Measurements from ENCODE around the gene SLC9A9. TPM values are rescaled to one million over a fixed set of nuclear protein-coding genes. Genes with fewer than 3 reads are reported as not detected.
A peak's percentile ranks its signal among the peaks of the same experiment; 100 is the strongest.

SLC9A9 gene
- total RNA-seq, 1 donor from 2014 or later, result 3.0 TPM

- no peaks in the 10 kb centered on the region for H3K36me3 ChIP-seq (ENCODE audit: control insufficient read depth, insufficient read depth, low read length)
- H3K4me3 ChIP-seq (ENCODE audit: low read depth, low read length), result no peak overlapping the region
- TF ChIP-seq CTCF (IDR thresholded peaks at IDR 0.05; ENCODE audit: insufficient read depth, low read length, poor library complexity, severe bottlenecking), result no peak
- H3K27me3 ChIP-seq (ENCODE audit: control insufficient read depth, insufficient read depth, low read length), result no peaks in the 10 kb centered on the region
- no peak for DNase-seq (ENCODE audit: low read depth)
Observed at GRCh38 chr3:143784446-143784845, 63.8 kb downstream of the SLC9A9 start.

GRCh38 chr3:143783851-143784370 is 64.4 kb downstream of the SLC9A9 start:
- DNase-seq (ENCODE audit: low read depth), result no peak
- Histone ChIP-seq H3K27me3 (ENCODE audit: control insufficient read depth, insufficient read depth, low read length) (no peaks in the 10 kb centered on the region), H3K4me3 (ENCODE audit: low read depth, low read length) (no peak overlapping the region), H3K36me3 (ENCODE audit: control insufficient read depth, insufficient read depth, low read length) (no peaks in the 10 kb centered on the region)
- TF ChIP-seq CTCF (IDR thresholded peaks at IDR 0.05; ENCODE audit: insufficient read depth, low read length, poor library complexity, severe bottlenecking), result no peak

DNA sequence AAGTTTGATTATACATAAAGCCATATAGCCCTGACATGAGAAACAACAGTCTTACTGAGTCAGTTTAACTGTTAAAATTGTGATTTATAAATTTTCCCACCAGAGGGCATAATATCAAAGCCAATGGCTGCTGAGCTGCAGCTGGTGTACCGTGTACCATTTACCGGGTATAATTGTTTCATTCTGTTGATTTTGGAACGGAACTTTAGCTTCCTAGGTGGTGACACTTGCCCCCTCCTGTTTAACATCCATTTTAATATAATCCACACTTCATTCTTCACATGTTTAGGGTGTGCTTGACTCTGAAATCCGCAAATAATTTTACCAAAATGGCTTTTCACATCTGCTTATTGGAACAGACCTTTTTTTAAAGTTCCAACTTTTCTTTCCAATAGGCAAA is 72.8 kb downstream of the SLC9A9 start:
- Histone ChIP-seq H3K27me3 (ENCODE audit: control insufficient read depth, insufficient read depth, low read length) (no peaks in the 10 kb centered on the region), H3K4me3 (ENCODE audit: low read depth, low read length) (no peak overlapping the region), H3K36me3 (ENCODE audit: control insufficient read depth, insufficient read depth, low read length) (no peaks in the 10 kb centered on the region)
- peak; percentile 48 for TF ChIP-seq CTCF (IDR thresholded peaks at IDR 0.05; ENCODE audit: insufficient read depth, low read length, poor library complexity, severe bottlenecking)
- peak; percentile 4 for DNase-seq (ENCODE audit: low read depth)

DNA sequence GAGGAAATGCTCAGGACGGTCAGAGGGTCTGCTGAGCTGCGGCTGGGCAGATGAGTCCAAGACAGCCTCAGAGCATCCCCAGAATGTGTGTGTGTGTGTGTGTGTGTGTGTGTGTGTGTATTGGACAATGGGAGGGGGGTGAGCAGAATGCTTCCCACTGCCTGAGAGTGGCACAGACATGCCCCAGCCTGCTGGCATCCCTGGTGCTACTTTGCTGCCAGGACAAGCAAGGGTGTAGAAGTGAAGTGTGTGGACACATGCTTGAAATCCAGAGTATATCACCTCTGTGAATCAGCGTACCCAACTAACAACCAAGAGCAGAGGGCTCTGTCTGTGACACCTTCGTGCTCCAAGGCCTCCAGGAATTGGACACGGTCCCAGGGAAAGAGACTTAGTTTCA is 76.3 kb downstream of the SLC9A9 start:
- no peaks in the 10 kb centered on the region for H3K36me3 ChIP-seq (ENCODE audit: control insufficient read depth, insufficient read depth, low read length)
- DNase-seq (ENCODE audit: low read depth), result no peak
- TF ChIP-seq CTCF (IDR thresholded peaks at IDR 0.05; ENCODE audit: insufficient read depth, low read length, poor library complexity, severe bottlenecking), result no peak
- H3K27me3 ChIP-seq (ENCODE audit: control insufficient read depth, insufficient read depth, low read length), result no peaks in the 10 kb centered on the region
- H3K4me3 ChIP-seq (ENCODE audit: low read depth, low read length), result no peak overlapping the region

GRCh38 chr3:143771258-143771657 is 77.0 kb downstream of the SLC9A9 start:
- no peak for TF ChIP-seq CTCF (IDR thresholded peaks at IDR 0.05; ENCODE audit: insufficient read depth, low read length, poor library complexity, severe bottlenecking)
- no peak overlapping the region for H3K4me3 ChIP-seq (ENCODE audit: low read depth, low read length)
- no peak for DNase-seq (ENCODE audit: low read depth)

DNA sequence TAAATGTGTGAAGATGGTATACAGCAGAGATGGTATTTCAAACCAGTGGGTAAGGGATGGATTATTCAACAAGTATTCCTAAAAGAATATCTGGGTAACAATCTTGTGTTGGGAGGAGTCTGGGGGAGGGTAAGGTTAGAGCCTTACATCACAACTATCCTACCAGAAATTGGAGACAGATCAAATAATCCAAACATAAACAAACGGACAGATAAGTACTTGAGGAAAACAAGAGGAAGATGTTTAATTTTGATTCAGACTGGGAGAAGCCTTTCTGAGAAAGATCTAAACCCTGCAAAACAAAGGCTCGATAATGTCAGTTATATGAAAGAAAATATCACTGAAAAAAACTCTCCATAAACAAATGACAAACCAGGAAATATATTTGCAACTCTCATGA is 77.9 kb downstream of the SLC9A9 start:
- DNase-seq (ENCODE audit: low read depth), result no peak
- H3K27me3 ChIP-seq (ENCODE audit: control insufficient read depth, insufficient read depth, low read length), result no peaks in the 10 kb centered on the region
- no peaks in the 10 kb centered on the region for H3K36me3 ChIP-seq (ENCODE audit: control insufficient read depth, insufficient read depth, low read length)
- H3K4me3 ChIP-seq (ENCODE audit: low read depth, low read length), result no peak overlapping the region
- TF ChIP-seq CTCF (IDR thresholded peaks at IDR 0.05; ENCODE audit: insufficient read depth, low read length, poor library complexity, severe bottlenecking), result no peak

More at GRCh38 chr3:143771258-143771657, 77.0 kb downstream of the SLC9A9 start:
- no peaks in the 10 kb centered on the region for H3K36me3 ChIP-seq (ENCODE audit: control insufficient read depth, insufficient read depth, low read length)
- H3K27me3 ChIP-seq (ENCODE audit: control insufficient read depth, insufficient read depth, low read length), result no peaks in the 10 kb centered on the region
